HG02623 (cell line): Measurements from ENCODE around the gene SDF4.

Source experiments
- ATAC-seq: cut with Tn5 transposase; IDR thresholded peaks from one replicate; pipeline ENCODE4 v1.9.1; 2021; ENCODE audit warnings: moderate library complexity; ENCODE audit not compliant: unreplicated experiment

Gene SDF4

DNA sequence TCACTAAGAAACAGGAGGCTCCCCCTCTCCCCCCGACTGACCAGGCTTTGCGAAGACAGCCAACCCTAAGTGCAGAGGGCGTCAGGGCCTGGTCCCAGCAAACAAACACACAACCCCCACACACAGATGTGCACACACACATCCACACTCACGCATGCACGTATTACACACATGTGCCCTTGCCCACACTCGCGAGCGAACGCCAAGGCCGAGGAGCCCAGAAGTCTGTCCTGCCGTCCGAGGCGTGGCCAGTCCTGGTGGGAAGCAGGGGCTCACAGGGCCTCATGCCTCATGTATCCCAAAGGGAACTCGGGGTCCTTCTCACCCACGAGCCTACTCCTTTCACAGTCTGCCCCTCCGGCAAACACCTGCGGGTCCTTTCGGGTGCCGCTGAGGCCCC is 2.0 kb downstream of the SDF4 start:
- ATAC-seq = no peak

DNA sequence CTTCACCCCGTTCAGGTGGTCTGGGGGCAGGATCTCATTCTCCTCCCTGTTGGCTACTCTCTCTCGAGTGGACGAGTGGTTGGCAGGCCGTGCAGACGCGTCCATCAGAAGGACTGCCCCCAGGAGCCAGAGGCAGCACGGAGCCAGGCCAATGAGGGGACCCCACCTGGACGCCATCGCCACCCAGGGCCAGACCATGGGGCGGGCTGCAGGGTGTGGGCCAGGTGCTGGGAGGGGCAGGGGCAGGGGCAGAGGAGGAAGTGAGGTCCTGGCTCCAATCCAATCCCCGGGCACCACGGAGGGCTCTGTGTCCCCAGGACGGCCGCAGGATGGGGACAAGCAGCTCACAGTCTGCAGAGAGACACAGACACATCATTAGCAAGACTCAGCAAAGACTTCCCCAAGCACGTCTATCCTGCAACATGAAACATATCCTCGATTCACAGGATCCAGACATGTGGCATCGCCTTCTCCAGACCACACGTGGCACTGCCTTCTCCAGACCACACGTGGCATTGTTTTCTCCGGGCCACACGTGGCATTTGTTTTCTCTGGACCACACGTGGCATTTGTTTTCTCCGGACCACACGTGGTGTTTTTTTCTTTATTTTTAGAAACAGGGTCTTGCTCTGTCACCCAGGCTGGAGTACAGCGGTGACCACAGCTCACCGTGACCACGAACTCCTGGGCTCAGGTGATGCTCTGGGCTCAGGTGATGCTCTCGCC is 3.0 kb downstream of the SDF4 start:
- ATAC-seq = no peak

DNA sequence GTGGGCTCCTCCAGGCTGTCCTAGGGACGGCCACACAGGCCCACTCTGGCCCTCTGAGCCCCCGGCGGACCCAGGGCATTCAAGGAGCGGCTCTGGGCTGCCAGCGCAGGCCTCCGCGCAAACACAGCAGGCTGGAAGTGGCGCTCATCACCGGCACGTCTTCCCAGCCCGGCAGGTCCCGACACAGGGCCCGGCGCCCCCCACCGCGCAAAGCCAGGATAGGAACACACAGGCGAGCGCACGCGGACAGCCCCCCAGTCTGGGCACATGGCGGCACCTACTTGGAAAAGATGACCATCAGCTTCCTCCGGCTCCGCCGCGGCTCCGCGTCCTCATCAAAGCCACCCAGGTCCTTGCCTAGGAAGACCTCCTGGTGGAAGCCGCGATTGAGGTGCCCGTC is 3.6 kb downstream of the SDF4 start:
- no peak for ATAC-seq

DNA sequence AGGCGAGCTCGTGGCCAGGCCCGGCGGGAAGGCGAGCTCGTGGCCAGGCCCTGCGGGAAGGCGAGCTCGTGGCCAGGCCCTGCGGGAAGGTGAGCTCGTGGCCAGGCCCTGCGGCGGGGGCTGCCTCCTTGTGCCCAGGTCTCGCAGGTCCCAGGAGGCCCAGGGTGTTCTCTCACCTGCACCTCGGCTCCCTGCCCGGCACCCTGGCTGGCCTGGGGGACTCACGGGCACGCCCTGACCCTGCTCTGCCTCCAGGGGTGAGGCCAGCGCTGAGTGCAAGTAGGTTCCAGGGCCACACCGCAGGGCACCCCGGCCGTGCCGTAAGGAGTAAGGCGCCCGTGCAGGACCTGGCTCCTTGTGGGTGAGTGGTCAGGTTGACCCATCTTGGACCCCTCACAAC is 4.4 kb downstream of the SDF4 start:
- no peak for ATAC-seq

DNA sequence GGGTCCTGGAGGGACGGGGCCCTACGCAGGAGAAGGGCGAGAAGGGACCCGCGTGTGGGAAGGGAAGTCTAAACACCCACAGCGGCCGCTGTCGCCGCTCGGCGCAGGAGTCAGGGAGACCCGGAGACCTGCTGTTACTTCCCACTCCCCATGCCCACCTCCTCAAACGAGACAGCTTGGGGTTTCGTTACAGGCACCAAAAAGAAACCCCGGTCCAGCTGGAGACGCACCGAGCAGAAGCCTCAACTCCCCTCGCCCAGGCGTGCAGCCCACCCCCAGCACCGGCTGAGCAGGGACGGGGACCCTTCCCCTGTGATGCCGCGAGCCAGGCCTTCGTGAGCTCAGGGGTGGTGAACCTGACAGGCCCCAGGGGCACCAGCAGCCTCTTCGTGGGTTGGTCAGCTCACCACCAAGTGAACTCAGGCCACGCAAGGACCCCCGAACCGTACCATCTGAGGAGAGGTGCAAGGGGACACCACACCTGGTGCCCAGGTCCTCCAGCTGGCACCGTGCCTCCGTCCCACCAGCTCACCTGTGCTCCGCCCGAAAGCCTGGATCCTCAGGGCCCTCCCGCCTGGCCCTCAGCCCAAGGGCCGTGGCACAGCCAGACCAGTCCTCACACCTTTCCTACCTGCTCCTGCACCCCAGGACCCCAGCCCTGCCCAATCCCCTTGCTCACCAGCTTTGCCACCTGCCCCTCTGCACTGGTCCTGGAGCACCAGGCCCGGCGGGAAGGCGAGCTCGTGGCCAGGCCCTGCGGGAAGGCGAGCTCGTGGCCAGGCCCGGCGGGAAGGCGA is 5.0 kb downstream of the SDF4 start:
- no peak for ATAC-seq

DNA sequence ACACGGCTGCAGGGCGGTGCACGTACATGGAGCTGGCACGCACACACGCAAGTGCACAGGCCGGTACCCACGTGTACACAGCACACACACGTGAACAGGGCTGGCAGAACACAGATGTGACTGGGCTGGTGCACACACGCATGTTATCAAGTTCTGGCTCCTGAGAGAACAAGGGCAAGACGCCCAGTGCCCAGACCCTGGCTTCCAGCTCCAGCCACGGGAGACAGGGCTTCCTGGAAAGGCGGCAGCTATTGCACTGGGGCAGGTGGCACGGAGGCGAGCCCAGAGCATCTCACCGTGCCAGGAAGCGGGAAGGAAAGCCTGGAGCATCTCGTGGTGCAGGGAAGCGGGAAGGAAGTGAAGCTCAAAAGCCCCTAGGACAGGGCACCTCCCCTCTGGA is 5.9 kb downstream of the SDF4 start:
- ATAC-seq = no peak

DNA sequence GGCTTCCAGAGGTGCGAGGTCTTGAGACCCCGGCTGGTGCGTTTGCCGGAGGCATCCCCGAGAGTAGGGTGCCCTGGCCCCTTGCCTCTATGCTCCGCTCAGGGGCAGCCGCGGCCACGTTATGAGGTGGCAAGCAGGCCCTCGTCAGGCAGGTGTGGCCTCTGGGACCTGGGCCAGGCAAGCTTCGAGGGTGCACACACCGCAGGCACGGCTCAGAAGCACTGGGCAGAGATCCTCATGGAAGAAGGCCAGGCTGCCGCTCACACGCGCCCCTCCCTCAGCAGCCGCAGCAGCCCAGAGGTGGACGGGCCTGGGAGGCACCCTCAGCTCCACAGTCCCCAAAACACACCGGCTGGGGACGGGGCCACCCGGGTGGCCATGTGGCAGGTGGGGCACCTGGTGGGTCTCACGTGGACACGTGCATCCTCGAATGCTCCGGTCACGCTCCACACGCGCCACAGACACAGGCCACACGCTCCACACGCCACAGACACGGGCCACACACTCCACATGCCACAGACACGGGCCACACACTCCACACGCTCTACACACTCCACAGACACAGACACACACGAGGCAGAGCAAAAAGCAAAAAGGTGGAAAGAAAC is 6.5 kb downstream of the SDF4 start:
- ATAC-seq = no peak

DNA sequence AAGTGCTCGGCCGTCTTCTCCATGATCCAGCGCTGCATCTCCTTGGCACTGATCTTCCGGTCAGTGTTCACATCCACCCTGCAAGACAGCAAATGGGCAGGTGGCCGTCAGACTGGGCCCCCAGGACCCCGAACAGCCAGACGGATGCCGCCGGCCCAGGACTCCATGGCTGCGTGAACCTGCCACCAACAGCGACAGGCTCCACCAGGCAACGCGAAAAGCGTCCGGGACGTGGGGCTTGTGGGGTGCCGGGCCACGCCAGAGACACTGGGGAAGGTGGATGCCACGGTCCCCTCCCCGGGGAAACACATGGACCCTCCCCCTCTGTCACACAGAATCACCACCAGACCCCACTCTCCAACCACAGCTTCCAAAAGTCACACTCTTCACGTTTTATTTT is 7.9 kb downstream of the SDF4 start:
- no peak for ATAC-seq

DNA sequence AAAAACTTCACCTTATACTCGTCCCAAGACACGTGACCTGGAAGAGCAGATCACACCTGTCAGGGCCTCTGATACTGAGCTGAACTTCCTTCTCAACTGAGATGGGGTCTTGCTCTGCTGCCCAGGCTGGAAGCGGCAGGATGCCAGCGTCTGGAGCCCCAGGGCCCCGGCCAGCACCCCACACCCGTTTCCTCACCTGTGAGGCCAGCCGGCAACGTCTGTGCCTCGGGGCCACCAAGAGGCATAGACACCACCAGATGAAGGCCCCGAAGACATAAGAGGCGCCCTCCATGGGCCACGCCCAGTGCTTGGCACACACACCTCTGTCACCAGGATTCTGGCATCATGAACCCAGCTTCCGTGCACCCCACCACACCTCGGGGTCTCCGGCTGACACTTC is 8.5 kb downstream of the SDF4 start:
- no peak for ATAC-seq

DNA sequence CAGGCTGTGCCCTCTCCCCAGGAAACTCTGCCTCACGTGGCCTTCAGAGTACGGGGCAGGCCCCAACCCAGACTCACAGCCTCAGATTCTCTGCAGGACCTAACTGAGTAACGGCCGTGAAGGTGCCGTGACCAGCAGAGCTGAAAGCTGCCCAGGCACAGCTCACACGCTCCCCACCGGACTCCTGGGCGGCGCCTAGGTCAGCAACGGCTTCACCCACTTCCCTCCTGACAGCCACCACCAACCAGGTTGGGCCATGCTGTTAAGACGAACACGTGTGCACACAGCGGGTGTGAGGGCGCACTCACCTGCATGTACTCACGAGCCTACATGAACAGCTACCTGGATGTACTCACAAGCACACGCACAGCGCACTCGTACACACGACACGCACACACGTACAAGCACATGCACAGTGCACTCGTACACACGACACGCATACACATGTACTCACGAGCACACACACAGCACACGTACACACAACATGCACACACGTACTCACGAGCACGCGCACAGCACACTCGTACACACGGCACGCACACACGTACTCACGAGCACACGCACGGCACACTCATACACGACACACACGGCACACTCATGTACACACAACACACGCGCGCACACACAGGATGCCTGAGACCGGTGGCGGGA is 9.1 kb downstream of the SDF4 start:
- no peak for ATAC-seq

DNA sequence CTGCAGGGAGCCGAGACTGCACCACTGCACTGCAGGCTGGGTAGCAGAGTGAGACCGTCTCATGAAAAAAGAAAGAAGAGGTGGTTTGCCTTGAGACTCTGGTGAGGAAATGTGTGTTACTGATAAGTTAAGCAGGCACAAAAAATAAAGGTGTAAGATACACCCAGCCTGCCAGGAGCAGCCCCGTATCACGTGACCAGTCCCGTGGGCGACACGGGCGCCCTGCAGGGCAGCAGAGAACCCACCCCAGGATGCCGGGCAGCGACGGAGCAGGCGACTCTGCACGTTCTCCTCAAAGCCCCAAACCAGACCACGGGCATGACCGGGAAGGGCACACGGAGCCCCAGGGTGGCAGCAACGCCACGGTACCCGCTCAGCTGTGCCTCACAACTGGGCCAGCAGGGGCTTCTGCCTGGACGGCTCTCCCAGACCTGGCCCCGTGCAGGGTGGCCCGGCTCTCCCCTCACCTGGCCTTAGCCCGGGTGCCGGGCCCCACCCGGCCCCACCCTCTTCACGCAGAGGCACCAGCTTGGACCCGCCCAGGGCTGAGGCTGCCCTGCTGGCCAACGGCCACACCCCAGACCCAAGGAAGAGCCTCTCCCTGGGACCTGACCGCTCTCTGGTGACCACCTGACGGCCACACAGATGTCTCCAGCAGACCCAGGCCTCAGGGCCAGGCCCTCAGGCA is 9.8 kb downstream of the SDF4 start:
- no peak for ATAC-seq

DNA sequence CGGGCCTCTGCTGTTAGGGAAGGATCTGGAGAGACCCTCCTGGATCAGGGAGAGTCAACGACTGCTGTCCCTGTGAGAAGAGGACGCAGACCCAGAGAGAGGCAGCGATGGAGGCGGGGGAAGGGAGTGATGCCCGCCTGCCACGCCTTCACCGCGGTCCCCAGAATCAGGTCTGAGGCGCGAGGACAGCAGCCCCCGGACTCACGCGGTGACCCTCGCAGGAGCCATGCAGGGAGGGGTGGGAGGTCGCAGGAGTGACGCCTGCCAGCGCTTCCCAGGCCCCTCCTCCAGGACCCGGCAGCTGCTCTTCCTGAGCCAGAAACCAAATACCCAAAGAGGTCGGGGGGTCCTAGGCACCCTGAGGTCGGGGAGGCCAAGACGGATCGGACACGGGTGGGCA is 11.6 kb downstream of the SDF4 start:
- no peak for ATAC-seq

DNA sequence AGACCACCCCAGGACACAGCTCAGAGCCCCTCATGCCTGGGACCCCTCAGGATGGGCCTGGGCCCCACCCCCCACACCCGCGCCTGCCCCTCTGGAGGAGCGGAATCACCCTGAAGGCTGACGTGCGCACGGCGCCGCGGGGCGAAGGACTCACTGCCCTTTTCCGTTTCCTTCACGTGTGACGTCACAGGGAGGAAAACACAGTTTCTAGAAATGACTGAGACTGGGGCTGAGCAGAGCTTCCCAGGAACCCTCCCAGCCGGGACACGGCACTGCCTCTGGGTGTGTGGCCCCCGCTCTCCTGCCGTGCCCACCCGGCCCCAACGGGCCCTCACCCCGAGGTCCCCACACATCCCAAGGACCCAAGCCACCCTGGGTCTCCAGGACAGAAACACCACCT is 12.5 kb downstream of the SDF4 start:
- ATAC-seq = no peak

DNA sequence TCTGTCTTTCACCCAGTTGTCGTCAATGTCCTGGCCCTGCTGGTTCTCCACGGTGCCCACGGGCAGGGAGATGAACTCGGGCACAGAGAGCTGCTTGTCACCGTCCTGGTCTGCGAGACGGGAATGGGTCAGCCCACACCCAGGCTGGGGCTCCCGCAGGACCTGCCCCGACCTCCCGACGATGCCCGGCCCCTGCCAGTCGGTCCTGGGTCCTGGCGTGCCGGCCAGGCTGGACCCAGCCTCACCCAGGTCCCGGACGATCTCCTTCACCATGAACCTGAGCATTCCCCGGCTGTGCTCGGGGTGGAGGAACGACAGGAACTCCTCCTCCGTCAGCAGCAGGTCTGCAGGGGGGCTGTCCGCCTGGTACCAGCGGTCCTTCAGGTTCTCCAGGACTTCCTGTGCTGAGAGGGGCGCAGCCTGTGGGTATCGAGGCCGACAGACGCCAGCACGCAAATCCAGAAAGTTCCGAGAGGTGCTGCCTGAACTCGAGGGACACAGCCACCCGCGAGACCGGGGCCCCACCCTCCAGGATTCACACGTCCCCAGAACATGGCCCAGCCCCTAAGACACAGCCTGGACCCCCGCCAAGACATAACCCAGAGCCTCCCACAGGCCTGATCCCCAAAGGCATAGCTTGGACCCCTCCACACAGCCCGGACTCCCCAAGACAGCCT is 13.1 kb downstream of the SDF4 start:
- no peak for ATAC-seq

DNA sequence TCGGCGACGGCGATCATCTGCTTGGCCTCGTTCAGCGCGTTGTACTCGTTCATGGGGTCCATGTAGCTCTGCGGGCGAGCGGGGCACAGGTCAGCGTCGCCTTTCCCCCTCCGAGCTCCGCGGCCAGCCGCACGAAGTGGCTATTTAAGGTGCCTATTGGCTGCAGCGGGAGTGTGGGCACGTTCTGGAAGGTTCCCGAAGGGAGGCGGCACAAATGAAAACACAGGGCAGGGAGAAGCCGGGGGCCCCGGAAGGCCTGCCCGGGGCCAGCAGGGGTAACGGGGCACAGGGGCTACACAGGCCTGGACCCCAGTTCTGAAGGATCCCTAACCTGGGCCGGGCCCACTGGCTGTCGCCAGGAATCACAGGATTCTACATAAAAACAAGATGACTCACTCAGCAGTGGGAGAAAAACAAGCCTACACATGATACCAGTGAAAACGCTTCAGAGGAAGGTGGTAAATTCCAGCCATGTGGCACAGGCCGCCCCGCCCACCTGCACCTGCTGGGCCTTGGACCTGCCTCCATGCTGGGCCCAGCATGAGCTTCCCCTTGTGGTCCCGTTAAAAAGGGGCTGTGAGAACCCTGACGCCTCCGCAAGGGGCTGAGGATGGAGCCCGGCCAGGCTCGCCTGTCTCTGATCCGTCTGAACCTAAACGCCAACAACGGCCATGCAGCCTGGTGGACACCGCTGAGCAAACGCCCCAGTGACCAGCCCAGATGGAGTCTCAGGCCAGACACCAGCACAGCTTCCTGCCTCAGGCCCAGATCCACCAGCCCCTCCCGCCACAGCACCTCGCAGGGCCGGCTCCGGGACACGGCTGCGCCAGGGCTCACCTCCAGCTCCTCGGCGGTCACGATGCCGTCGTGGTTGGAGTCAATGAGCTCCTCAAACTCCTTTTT is 13.9 kb downstream of the SDF4 start:
- ATAC-seq = no peak

DNA sequence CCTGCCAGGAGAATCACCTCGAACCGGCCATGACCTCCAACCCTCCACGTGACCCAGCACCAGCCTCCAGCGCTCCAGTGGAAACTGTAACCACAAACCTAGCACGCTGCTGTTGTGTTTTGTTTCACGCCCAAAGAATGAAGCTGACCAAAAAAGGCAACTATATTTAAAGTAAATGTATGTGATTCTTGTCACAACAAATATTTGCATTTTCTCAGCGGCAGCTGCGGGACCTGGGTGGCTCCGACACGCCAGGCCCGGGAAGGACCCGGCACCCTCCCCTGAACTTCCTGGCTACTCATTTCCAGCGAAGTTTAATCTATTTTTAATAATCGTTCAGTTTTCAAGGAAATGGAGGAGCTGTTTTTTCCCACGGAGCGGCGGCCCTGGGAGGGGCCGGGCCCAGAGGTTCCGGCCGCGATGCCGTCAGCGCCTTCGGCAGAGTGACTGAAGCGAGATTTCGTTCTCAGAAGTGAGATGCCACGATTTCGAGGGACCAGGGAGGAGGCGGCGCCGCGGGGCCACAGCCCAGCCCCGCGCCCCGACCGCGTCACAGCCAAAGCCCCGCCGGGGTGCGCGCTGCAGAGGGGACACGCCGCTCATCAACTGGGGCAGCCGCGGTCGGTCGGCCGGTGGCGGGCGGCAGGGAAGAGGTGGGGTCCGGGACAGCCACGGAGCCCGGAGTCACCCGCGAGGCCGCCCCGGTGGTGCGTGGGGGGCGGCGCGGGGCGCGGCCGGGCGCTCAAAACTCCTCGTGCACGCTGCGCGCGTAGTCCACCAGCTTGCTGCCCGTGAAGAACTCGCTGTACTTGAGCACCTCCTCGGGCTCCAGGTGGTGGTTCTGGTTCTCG is 14.8 kb downstream of the SDF4 start:
- ATAC-seq = no peak

DNA sequence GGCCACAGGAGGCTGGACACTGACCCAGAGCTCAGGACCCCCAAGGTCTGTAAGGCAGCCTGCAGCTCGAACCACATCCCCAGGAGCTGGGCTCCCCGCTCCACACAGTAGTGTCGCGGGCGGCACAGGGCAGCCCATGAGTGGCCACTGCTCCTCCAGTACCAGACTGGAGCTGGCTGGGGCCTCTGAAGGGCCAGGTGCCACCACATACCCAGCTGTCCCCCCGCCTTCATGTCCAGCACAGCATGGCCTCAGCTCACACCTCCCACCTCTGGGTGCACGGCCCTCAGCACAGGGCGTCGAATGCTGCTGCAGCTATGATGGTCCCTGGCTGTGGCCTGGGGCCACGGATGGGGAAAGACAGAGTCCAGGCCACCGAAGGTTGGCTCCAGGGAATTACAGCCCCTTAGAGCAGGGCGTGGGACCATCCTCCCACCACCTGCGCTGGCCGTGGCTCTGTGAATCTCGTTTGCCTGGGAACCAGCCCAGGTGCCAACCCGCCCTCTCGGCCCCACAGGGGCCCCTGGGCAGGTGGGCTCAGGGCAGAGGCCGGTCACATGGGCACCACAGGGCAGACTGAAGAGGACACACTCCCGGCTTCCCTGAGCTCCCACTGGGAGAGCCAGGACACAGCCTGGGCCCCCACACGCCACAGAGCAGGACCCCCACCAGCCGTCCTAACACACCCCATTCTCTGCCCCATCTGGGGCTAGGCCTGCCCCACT is 15.8 kb downstream of the SDF4 start:
- no peak for ATAC-seq

DNA sequence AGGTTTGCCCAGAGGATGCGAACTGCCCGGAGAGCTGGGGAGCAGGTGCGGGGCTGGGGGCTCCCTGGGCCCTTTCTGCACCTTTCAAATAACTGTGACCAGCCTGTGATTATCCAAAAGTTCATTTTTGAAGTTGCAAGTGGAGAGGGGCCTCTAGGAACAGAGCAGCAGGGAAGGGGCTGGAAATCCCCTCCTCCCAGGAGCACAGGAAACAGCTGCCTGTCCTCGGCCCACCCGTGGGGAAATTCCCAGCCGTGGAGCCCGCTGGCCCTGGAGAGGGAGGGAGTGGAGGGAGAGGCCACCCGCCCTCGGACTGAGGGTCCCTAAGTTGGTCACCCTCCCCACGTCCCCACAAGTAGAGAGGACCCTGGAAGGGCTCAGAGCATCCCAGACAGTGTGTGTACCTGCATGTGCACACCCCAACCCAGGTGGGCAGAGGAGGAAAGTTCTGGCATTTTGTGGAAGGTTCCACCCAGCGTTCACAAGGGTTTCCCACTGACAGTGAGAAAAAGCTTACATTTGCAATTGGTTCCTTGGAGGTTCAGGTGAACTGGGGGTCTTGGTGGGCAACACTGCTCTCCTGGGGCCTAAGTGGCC is 16.6 kb downstream of the SDF4 start:
- no peak for ATAC-seq
